ENCODE results near the gene APP.
A peak's percentile ranks its signal among the peaks of the same experiment; 100 is the strongest.
"Not testable (repeated sequence)": the region's sequence is repeated elsewhere in the genome, so short reads cannot be mapped to it uniquely, and the experiment has no call there.

Gene APP

GRCh38 chr21:26096494-26097371 lies 73.8 kb downstream of the APP start:
- DNase-seq = no peak

GRCh38 chr21:26095131-26095530 lies 75.4 kb downstream of the APP start:
- DNase-seq = no peak

- no peak for DNase-seq
Observed at GRCh38 chr21:26093122-26093521, 77.4 kb downstream of the APP start.

GRCh38 chr21:26091480-26092018 lies 79.0 kb downstream of the APP start:
- no peak for DNase-seq

GRCh38 chr21:26089730-26090129 lies 80.8 kb downstream of the APP start:
- DNase-seq = no peak

- DNase-seq = no peak
Observed at GRCh38 chr21:26087223-26087918, 83.2 kb downstream of the APP start.

- DNase-seq = no peak
Observed at GRCh38 chr21:26085882-26086281, 84.7 kb downstream of the APP start.

- DNase-seq = no peak
Observed at GRCh38 chr21:26085127-26085526, 85.4 kb downstream of the APP start.

GRCh38 chr21:26082549-26082948 lies 88.0 kb downstream of the APP start:
- no peak for DNase-seq

- DNase-seq = not testable (repeated sequence)
Observed at GRCh38 chr21:26081175-26081760, 89.3 kb downstream of the APP start.

- DNase-seq = peak; percentile 24
Observed at GRCh38 chr21:26080211-26080610, 90.4 kb downstream of the APP start.

- DNase-seq = peak; percentile 69
Observed at GRCh38 chr21:26079366-26079765, 91.2 kb downstream of the APP start.

GRCh38 chr21:26077521-26077920 lies 93.0 kb downstream of the APP start:
- DNase-seq = peak; percentile 66

GRCh38 chr21:26072666-26073615 lies 97.6 kb downstream of the APP start:
- DNase-seq = peak; percentile 81

GRCh38 chr21:26070822-26071425 lies 99.6 kb downstream of the APP start:
- DNase-seq = peak; percentile 83

- DNase-seq = no peak
Observed at GRCh38 chr21:26070121-26070520, 100.4 kb downstream of the APP start.

GRCh38 chr21:26068776-26069175 lies 101.8 kb downstream of the APP start:
- DNase-seq = no peak

- DNase-seq = peak; percentile 3
Observed at GRCh38 chr21:26067836-26068594, 102.6 kb downstream of the APP start.

GRCh38 chr21:26064506-26064905 lies 106.1 kb downstream of the APP start:
- no peak for DNase-seq

- no peak for DNase-seq
Observed at GRCh38 chr21:26061437-26061836, 109.1 kb downstream of the APP start.

Measured in fibroblast of skin of abdomen (primary cell).